HEK293 (cell line): ENCODE data around the gene TSPAN9.

Source experiments
- BCL11A ChIP-seq: fragments of 450-650 bp; formaldehyde crosslinking; IDR thresholded peaks from 2 replicates; pipeline ENCODE4 v1.5.1; 2016; ENCODE audit warnings: low read depth, missing biosample characterization, missing genetic modification characterization
- GLI2 ChIP-seq: fragments of 450-650 bp; formaldehyde crosslinking; IDR thresholded peaks from 2 replicates; pipeline ENCODE4; 2017; ENCODE audit warnings: missing biosample characterization, missing genetic modification characterization, low read depth, borderline replicate concordance
- GLI4 ChIP-seq: fragments of 450-650 bp; formaldehyde crosslinking; IDR thresholded peaks from 2 replicates; pipeline ENCODE4 v1.5.1; 2016; ENCODE audit warnings: missing biosample characterization, missing genetic modification characterization
- YY1 ChIP-seq: fragments of 450-650 bp; formaldehyde crosslinking; IDR thresholded peaks from 2 replicates; pipeline ENCODE4 v1.5.1; 2018; ENCODE audit warnings: missing biosample characterization, missing genetic modification characterization
- ZBTB21 ChIP-seq: fragments of 450-650 bp; formaldehyde crosslinking; IDR thresholded peaks from 2 replicates; pipeline ENCODE4 v1.5.1; 2017; ENCODE audit warnings: missing biosample characterization, missing genetic modification characterization
- ZBTB7A ChIP-seq: fragments of 450-650 bp; formaldehyde crosslinking; IDR thresholded peaks from 2 replicates; pipeline ENCODE4 v1.5.1; 2016; ENCODE audit warnings: low read depth, missing biosample characterization, missing genetic modification characterization
- ZFP37 ChIP-seq: fragments of 450-650 bp; formaldehyde crosslinking; IDR thresholded peaks from 2 replicates; pipeline ENCODE4 v1.5.1; 2016; ENCODE audit warnings: missing biosample characterization, missing genetic modification characterization
- ZNF274 ChIP-seq, 2 experiments: fragments of 200-500 bp in 1 of 2; fragments of 450-650 bp in 1 of 2; sonication (Bioruptor generic) in 1 of 2; formaldehyde crosslinking in 1 of 2; IDR thresholded peaks; 2 replicates each; pipeline versions ENCODE4 v1.5.1 to v1.6.1; 2014 to 2016; ENCODE audit warnings: borderline replicate concordance in 1 of 2, inconsistent platforms in 1 of 2, low read length in 1 of 2, missing biosample characterization in 1 of 2, missing genetic modification characterization in 1 of 2
- ZNF548 ChIP-seq: fragments of 450-650 bp; formaldehyde crosslinking; IDR thresholded peaks from 2 replicates; pipeline ENCODE4 v1.5.1; 2016; ENCODE audit warnings: missing biosample characterization, missing genetic modification characterization
- ZNF561 ChIP-seq: fragments of 450-650 bp; IDR thresholded peaks from 2 replicates; pipeline ENCODE4 v1.5.1; 2018; ENCODE audit warnings: missing biosample characterization, missing genetic modification characterization, borderline replicate concordance
- TF ChIP-seq, protein P1 (sequence below): fragments of 450-650 bp; formaldehyde crosslinking; IDR thresholded peaks from 2 replicates; pipeline ENCODE4 v1.5.1; 2016; ENCODE audit warnings: missing biosample characterization, missing genetic modification characterization
- TF ChIP-seq, protein P2 (sequence below): fragments of 450-650 bp; formaldehyde crosslinking; IDR thresholded peaks from 2 replicates; pipeline ENCODE4 v1.5.1; 2017; ENCODE audit warnings: missing biosample characterization, missing genetic modification characterization

DNA sequence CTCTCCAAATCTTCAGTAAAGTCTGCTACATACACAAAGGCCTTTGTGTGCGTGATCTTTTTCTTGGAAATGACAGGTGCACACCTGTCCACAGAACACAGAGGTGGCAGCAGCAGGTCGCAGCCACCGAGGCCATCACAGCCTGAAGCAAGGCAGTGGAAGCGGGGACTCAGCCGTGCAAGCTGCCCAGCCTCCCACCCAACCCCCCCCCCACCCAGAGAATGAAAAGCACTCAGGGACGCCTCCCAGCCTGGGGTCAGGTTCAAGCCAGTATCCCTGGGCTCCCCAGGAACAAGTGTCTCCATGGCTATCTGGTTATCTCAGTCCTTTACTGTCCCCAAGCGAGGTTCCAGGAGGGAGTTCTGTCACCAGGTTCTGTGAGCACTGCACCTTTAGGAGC, 31.2 kb upstream of the TSPAN9 start:
- TF ChIP-seq, protein P1, sequence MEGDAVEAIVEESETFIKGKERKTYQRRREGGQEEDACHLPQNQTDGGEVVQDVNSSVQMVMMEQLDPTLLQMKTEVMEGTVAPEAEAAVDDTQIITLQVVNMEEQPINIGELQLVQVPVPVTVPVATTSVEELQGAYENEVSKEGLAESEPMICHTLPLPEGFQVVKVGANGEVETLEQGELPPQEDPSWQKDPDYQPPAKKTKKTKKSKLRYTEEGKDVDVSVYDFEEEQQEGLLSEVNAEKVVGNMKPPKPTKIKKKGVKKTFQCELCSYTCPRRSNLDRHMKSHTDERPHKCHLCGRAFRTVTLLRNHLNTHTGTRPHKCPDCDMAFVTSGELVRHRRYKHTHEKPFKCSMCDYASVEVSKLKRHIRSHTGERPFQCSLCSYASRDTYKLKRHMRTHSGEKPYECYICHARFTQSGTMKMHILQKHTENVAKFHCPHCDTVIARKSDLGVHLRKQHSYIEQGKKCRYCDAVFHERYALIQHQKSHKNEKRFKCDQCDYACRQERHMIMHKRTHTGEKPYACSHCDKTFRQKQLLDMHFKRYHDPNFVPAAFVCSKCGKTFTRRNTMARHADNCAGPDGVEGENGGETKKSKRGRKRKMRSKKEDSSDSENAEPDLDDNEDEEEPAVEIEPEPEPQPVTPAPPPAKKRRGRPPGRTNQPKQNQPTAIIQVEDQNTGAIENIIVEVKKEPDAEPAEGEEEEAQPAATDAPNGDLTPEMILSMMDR (tag by site-specific recombination): no peak
- TF ChIP-seq BCL11A: no peak
- no peak for TF ChIP-seq GLI4 (tag by site-specific recombination)
- TF ChIP-seq ZNF274 (IDR thresholded peaks at IDR 0.05; ENCODE audit: low read length): no peak
- no peak for TF ChIP-seq ZNF274 (tag by site-specific recombination; IDR thresholded peaks at IDR 0.05; ENCODE audit: borderline replicate concordance)
- TF ChIP-seq, protein P2, sequence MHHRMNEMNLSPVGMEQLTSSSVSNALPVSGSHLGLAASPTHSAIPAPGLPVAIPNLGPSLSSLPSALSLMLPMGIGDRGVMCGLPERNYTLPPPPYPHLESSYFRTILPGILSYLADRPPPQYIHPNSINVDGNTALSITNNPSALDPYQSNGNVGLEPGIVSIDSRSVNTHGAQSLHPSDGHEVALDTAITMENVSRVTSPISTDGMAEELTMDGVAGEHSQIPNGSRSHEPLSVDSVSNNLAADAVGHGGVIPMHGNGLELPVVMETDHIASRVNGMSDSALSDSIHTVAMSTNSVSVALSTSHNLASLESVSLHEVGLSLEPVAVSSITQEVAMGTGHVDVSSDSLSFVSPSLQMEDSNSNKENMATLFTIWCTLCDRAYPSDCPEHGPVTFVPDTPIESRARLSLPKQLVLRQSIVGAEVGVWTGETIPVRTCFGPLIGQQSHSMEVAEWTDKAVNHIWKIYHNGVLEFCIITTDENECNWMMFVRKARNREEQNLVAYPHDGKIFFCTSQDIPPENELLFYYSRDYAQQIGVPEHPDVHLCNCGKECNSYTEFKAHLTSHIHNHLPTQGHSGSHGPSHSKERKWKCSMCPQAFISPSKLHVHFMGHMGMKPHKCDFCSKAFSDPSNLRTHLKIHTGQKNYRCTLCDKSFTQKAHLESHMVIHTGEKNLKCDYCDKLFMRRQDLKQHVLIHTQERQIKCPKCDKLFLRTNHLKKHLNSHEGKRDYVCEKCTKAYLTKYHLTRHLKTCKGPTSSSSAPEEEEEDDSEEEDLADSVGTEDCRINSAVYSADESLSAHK (tag by site-specific recombination): no peak
- no peak for TF ChIP-seq ZFP37 (tag by site-specific recombination)
- no peak for TF ChIP-seq ZBTB7A (tag by site-specific recombination)
- no peak for TF ChIP-seq ZNF548 (tag by site-specific recombination)
- TF ChIP-seq GLI2: no peak
- no peak for TF ChIP-seq ZNF561
- no peak for TF ChIP-seq YY1 (tag by site-specific recombination)
- no peak for TF ChIP-seq ZBTB21 (tag by site-specific recombination)
